Small intestine (tissue), 7 donors: ENCODE measurements around the gene DTWD2. TPM values are rescaled to one million over a fixed set of nuclear protein-coding genes. Genes with fewer than 3 reads are reported as not detected.
"Not testable (repeated sequence)": the region's sequence is repeated elsewhere in the genome, so short reads cannot be mapped to it uniquely, and the experiment has no call there.

ENCODE experiments used
- DNase-seq, 2 donors: peaks; one replicate each; pipeline versions ENCODE4 v3.0.0 to v3.0.0-alpha.2; 2013
- FAIRE-seq: peaks from 2 replicates; lab custom pipeline; 2012; peaks lifted over from hg19 to GRCh38; lab: Jason Lieb, UNC
- H3K27ac ChIP-seq, 3 donors: one replicate each; pipeline ENCODE4 v1.5.1; 2013; ENCODE audit warnings: low read length in 2 of 3, mild to moderate bottlenecking in 2 of 3, control low read depth in 1 of 3, inconsistent platforms in 1 of 3, low read depth in 1 of 3, moderate library complexity in 1 of 3
- H3K27me3 ChIP-seq, 3 donors: one replicate each; pipeline ENCODE4 v1.6.1; 2013; ENCODE audit warnings: low read length in 3 of 3, inconsistent platforms in 1 of 3; ENCODE audit not compliant: control insufficient read depth in 3 of 3, insufficient read depth in 3 of 3
- H3K36me3 ChIP-seq, 3 donors: one replicate each; pipeline ENCODE4 v1.6.1; 2013; ENCODE audit warnings: low read length in 3 of 3, inconsistent platforms in 1 of 3, low read depth in 1 of 3, mild to moderate bottlenecking in 1 of 3, moderate library complexity in 1 of 3; ENCODE audit not compliant: control insufficient read depth in 3 of 3, insufficient read depth in 2 of 3
- H3K4me1 ChIP-seq, 3 donors: one replicate each; pipeline ENCODE4 v1.6.1; 2013; ENCODE audit warnings: low read length in 2 of 3, inconsistent platforms in 1 of 3, low read depth in 1 of 3, mild to moderate bottlenecking in 1 of 3, moderate library complexity in 1 of 3; ENCODE audit not compliant: control insufficient read depth in 3 of 3, insufficient read depth in 2 of 3
- H3K4me3 ChIP-seq, 3 donors: one replicate each; pipeline ENCODE4 v1.5.1; 2013; ENCODE audit warnings: low read length in 3 of 3, control low read depth in 1 of 3, inconsistent platforms in 1 of 3, low read depth in 1 of 3, mild to moderate bottlenecking in 1 of 3, moderate library complexity in 1 of 3
- H3K9me3 ChIP-seq, 2 donors: one replicate each; pipeline ENCODE4 v1.6.1; 2013; ENCODE audit warnings: low read depth in 1 of 2, low read length in 1 of 2; ENCODE audit not compliant: control insufficient read depth in 2 of 2, insufficient read depth in 1 of 2
- WGBS, 3 donors: extraction: QIAGEN DNeasy Blood & Tissue Kit; methylation state at CpG; one replicate each; pipeline ENCODE4 v1.1.7; 2013; 5-methylcytosine and 5-hydroxymethylcytosine counted together
- polyA plus RNA-seq, 4 donors: library from polyadenylated mRNA; stranded (reverse) in 3 of 4; unstranded in 1 of 4; fragments of 200-250 nt in 3 of 4; fragments of 120-200 nt in 1 of 4; gene quantifications; one replicate each; pipeline versions ENCODE4 v1.2.1 to v1.2.3, GENCODE V29; 2013
- donor health status: healthy with polysubstance abuse.
- donor health status: control.
- donor health status: control.
- donor health status: Bipolar disorder and iron deficiency.
- donor health status: healthy.

The DTWD2 gene
- polyA plus RNA-seq, 4 donors, result 1.3 to 5.8 (median 2.4) TPM

DNA sequence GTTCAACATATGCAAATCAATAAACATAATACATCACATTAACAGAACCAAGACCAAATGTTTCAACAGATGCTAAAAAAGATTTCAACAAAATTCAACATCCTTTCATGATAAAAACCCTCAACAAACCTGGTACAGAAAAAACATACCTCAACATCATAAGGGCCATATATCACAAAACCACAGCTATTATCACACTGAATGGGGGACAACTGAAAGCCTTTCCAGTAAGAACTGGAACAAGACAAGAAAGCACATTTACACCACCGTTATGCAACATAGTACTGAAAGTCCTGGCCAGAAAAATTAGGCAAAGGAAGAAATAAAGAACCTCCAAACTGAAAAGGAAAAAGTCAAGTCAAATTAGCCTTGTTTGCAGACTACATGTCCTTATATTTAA, 93.6 kb downstream of the DTWD2 start:
- FAIRE-seq, result no peak
- no peak for DNase-seq
- no peaks in the 10 kb centered on the region for H3K4me1 ChIP-seq
- H3K27me3 ChIP-seq, result no peaks in the 10 kb centered on the region
- 35 to 81% (median 65%) methylated on average over 1 of the region's 1 CpG for WGBS, 3 donors
- no peaks in the 10 kb centered on the region for H3K36me3 ChIP-seq
- H3K27ac ChIP-seq, result no peak overlapping the region
- H3K4me3 ChIP-seq, result no peak overlapping the region
- H3K9me3 ChIP-seq, result no peaks in the 10 kb centered on the region

DNA sequence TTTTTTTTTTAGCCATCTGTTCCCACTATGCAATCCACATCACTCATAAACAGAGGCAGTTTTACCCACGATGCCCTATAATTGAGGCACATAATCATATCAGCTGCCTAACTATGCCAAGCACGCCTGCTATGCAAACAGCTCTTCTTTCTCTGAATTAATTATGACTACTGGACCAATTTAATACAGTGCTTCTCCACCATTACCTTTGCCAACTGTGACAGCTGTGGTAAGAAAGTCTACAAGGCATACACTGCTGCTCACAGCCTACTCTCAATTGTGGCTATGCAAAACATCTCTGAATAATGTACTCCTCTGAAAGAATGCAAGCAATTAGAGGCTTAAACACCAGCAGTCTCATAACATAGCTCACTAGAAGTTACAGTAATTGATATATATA, 97.1 kb downstream of the DTWD2 start:
- DNase-seq, result no peak
- no peak for FAIRE-seq
- WGBS, 3 donors, result 64 to 72% (median 66%) methylated on average over 2 of the region's 2 CpGs
- no peaks in the 10 kb centered on the region for H3K9me3 ChIP-seq
- no peaks in the 10 kb centered on the region for H3K27me3 ChIP-seq
- H3K27ac ChIP-seq, result no peak overlapping the region
- H3K36me3 ChIP-seq, result no peaks in the 10 kb centered on the region
- H3K4me3 ChIP-seq, result no peak overlapping the region
- H3K4me1 ChIP-seq, result no peaks in the 10 kb centered on the region

DNA sequence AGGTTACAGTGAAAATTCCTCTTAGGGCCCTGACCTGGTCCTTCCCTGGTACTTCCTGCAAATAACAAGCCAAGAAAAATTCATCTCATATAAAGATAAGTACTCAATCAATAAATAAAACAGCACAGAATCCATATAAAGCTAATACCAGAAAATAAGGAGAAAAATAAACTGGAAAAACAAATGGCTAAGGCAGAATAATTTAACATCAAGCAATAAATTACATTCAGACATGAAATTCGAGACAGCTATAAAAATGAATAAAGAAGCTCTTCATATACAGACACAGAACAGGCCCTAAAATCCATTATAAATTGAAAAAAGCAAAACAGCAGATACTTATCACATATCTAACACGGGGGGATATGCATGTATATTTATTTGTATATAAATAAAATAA, 99.2 kb downstream of the DTWD2 start:
- FAIRE-seq, result no peak
- Histone ChIP-seq H3K36me3 (no peaks in the 10 kb centered on the region), H3K4me1 (no peaks in the 10 kb centered on the region), H3K27me3 (no peaks in the 10 kb centered on the region), H3K9me3 (no peaks in the 10 kb centered on the region), H3K27ac (no peak overlapping the region), H3K4me3 (no peak overlapping the region)
- DNase-seq, result no peak
- WGBS, 3 donors, result 71 to 88% (median 86%) methylated on average over 2 of the region's 2 CpGs

DNA sequence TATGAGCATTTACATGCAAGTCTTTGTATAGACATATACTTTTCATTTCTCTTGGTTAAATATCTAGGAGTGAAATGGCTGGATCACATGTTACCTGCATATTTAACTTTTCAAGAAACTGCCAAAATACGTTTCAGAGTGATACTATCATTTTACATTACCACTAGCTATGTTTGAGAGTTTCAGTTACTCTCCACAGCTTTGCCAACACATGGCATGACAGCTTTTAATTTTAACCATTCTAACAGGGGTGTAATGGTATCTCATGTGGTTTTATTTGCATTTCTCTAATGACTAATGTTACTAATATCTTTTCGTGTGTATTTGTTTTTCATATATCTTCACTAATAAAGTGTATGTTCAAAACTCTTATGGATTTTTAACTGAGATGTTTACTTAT, 99.8 kb downstream of the DTWD2 start:
- Histone ChIP-seq H3K36me3 (no peaks in the 10 kb centered on the region), H3K27me3 (no peaks in the 10 kb centered on the region), H3K4me3 (no peak overlapping the region), H3K9me3 (no peaks in the 10 kb centered on the region), H3K27ac (no peak overlapping the region), H3K4me1 (no peaks in the 10 kb centered on the region)
- FAIRE-seq (no peak), DNase-seq (no peak)
- WGBS, 3 donors, result 79 to 92% (median 83%) methylated on average over 2 of the region's 2 CpGs

DNA sequence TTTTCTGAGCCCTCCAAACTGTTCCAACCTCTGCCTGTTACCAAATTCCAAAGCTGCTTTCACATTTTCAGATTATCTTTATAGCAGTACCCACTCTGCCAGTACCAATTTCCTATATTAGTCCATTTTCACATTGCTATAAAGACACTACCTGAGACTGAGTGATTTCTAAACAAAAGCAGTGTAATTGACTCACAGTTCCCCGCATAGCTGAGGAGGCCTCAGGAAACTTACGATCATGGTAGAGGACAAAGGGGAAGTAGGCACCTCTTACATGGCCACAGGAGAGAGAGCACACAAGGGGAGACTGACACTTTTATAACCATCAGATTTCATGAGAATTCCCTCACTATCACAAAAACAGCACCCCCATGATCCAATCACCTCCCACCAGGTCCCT, 105.0 kb downstream of the DTWD2 start:
- Histone ChIP-seq H3K27ac (no peak overlapping the region), H3K4me3 (no peak overlapping the region), H3K36me3 (no peaks in the 10 kb centered on the region), H3K9me3 (peaks cover 0 to 4% of the 10 kb centered on the region in 2 donors), H3K27me3 (no peaks in the 10 kb centered on the region), H3K4me1 (no peaks in the 10 kb centered on the region)
- DNase-seq, result no peak
- no peak for FAIRE-seq
- 81 to 93% (median 87%) methylated on average over 2 of the region's 2 CpGs for WGBS, 3 donors

DNA sequence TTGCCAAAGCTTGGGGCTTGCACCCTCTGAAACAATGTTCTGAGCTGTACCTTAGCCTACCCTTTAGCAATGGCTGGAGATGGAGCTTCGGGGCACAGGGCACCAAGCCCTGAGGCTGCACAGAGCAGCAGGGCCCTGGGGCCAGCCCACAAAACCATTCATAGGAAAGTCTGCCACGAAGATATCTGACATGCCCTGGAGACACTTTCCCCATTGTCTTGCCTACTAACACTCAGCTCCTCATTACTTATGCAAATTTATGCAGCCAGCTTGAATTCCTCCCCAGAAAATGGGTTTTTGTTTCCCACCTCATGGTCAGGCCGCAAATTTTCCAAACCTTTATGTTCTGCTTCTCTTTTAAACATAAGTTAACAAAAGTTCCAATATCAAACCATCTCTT, 105.7 kb downstream of the DTWD2 start:
- Histone ChIP-seq H3K36me3 (no peaks in the 10 kb centered on the region), H3K4me1 (no peaks in the 10 kb centered on the region), H3K27ac (no peak overlapping the region), H3K9me3 (peaks cover 0 to 6% of the 10 kb centered on the region in 2 donors), H3K4me3 (no peak overlapping the region), H3K27me3 (no peaks in the 10 kb centered on the region)
- no peak for FAIRE-seq
- no peak for DNase-seq
- 82 to 88% (median 84%) methylated on average over 3 of the region's 3 CpGs for WGBS, 3 donors

DNA sequence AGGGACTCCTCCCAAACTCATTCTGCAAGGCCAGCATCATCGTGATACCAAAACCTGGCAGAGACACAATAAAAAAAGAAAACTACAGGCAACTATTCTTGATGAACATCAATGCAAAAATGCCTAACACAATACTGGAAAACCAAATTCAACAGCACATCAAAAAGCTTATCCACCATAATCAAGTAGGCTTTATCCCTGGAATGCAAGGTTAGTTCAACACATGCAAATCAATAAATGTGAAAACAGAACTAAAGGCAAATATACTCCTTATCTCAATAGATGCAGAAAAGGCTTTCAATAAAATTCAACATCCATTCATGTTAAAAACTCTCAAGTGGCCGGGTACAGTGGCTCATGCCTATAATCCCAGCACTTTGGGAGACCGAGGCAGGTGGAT, 111.5 kb downstream of the DTWD2 start:
- H3K36me3 ChIP-seq, H3K27ac ChIP-seq, H3K4me1 ChIP-seq, DNase-seq, FAIRE-seq, H3K4me3 ChIP-seq, H3K27me3 ChIP-seq: not testable (repeated sequence)
- 74 to 87% (median 76%) methylated on average over 3 of the region's 3 CpGs for WGBS, 3 donors
- H3K9me3 ChIP-seq, result peaks cover 0 to 21% of the 10 kb centered on the region in 2 donors

DNA sequence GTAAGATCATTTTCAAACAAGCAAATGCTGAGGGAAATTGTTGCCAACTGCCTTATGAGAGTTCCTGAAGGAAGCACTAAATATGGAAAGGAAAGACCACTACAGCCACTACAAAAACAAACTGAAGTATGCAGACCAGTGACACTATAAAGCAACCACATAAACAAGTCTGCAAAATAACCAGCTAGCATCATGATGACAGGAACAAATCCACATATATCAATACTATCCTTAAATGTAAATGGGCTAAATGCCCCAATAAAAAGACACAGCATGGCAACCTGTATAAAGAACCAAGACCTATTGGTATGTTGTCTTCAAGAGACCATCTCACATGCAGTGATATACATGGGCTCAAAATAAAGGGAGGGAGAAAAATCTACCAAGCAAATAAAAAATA, 113.2 kb downstream of the DTWD2 start:
- DNase-seq (no peak), FAIRE-seq (no peak)
- Histone ChIP-seq H3K36me3 (no peaks in the 10 kb centered on the region), H3K4me1 (no peaks in the 10 kb centered on the region), H3K27ac (no peak overlapping the region), H3K27me3 (no peaks in the 10 kb centered on the region), H3K4me3 (no peak overlapping the region), H3K9me3 (peaks cover 0 to 21% of the 10 kb centered on the region in 2 donors)

DNA sequence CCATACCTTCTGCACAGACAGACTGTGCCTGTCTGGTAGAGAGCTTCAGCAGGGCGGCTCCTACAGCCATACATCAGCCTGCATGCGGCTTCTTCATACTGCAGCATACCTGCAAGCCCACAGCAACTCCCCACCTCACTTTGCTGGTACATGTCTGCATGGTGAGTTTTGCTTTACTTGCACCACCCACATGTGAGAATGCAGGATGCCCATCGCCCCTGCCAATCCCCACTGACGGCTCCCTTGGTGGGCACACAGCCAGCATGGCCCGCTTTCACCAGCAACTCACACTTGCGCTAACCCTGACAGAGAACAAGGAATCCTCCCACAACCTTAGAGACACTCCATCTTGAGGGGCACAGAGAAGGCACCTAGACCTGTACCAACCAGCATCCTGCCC, 114.9 kb downstream of the DTWD2 start:
- no peaks in the 10 kb centered on the region for H3K27me3 ChIP-seq
- no peak for FAIRE-seq
- H3K9me3 ChIP-seq, result peaks cover 0 to 17% of the 10 kb centered on the region in 2 donors
- no peak for DNase-seq
- no peak overlapping the region for H3K27ac ChIP-seq
- 93 to 96% (median 94%) methylated on average over 6 of the region's 6 CpGs for WGBS, 3 donors
- no peak overlapping the region for H3K4me3 ChIP-seq
- H3K36me3 ChIP-seq, result no peaks in the 10 kb centered on the region
- no peaks in the 10 kb centered on the region for H3K4me1 ChIP-seq
